ENCODE data around the gene MDFIC.

The MDFIC gene

GRCh38 chr7:114929570-114929969, 7.7 kb downstream of the MDFIC start:
- no peak for DNase-seq

DNA sequence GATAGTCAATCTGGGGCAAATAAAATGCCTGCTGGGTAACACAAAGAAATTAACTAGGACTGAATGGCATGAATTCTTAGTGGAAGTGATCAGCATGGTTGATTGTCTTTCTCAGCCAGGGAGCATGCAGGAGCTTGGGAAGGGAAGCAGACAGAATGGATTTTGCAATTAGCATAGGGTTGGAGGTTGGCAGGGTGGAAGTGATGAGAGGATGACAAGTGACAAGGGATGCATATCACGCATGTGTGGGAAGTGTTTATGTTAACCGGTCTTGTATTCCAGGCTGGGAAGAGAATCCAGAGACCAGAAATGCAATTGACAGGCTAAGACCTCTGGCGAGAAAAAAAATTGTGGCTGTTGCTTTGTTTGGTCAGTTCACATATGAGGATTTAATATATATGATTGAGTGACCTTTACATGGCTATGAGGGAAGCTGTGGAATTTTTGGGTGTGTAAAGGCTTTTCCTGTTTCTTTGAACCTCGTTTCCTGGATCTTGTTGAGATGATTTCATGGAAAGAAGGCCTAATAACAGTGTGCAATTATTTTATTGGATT, 8.3 kb downstream of the MDFIC start:
- no peak for DNase-seq

- no peak for DNase-seq
Observed at GRCh38 chr7:114930829-114931655, 9.1 kb downstream of the MDFIC start.

DNA sequence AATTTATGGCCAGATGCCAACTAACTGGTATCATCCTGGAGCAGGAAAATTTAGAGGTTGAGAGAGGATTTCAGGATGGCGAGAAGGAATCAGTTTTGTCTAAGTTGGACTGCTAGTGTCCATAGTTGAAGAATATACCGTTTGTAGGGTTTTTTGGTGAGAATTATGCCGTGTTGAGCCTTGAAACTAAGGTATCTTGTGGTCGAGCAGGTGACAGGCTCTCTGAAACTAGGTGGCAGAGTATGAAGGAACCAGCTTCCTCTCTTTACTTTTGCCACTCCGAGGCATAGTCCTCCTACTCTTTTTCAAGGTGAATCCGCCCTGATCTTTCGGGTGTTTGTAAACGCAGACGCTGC, 9.7 kb downstream of the MDFIC start:
- no peak for DNase-seq

DNA sequence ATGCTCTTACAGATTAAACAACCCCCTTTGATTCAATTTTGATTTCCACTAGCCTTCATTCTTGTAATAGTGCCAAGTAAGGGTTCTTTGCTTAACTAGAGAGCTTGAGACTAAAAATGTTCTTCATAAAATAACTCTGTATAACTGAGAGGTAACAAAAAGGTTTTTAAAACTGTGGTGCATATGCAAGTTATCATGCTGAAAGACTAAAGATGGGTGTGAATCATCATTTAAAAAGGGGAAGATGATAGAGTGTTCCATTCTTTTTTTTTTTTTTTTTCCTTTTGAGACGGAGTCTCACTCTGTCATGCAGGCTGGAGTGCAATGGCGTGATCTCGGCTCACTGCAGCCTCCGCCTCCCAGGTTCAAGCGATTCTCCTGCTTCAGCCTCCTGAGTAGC, 11.1 kb downstream of the MDFIC start:
- no peak for DNase-seq

- DNase-seq = no peak
Observed at GRCh38 chr7:114933658-114934057, 11.8 kb downstream of the MDFIC start.

DNA sequence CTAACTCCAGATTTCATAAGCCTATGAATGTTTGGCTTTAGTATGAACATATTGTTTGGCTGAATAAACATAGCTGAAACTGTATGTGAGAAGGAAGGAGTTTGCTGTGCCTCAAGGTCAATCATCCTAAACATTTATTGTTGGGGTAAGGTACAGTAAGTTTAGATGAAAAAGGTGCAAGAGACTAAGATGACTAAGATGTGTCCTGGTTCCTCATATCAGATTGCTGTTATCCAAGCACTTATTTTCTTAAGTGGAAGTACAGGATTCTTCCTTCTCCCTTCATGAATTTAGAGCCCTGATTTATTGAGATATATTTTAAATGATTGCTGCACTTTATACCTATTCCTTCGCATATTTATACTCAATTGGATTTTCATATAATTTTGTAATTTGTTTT, 12.2 kb downstream of the MDFIC start:
- no peak for DNase-seq

DNA sequence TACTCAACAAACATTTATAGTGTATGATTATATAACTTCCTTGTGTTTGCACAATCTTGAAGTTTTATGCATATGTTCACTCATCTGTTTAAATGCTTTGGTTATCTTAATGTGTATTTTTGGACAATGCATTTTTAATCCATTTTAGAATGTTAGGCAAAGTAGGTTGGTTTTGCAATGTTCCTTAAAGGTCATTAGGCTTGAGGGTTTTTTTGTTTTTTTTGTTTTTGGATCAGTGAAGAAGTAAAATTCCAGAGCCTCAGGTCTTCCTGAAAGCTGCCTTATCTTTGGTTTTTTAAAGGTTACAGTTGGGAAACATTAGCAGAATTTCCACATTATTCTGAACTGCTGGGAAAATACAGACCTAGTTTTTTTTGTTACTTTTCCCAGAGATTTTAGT, 12.8 kb downstream of the MDFIC start:
- DNase-seq = no peak

GRCh38 chr7:114936471-114936870, 14.6 kb downstream of the MDFIC start:
- no peak for DNase-seq

DNA sequence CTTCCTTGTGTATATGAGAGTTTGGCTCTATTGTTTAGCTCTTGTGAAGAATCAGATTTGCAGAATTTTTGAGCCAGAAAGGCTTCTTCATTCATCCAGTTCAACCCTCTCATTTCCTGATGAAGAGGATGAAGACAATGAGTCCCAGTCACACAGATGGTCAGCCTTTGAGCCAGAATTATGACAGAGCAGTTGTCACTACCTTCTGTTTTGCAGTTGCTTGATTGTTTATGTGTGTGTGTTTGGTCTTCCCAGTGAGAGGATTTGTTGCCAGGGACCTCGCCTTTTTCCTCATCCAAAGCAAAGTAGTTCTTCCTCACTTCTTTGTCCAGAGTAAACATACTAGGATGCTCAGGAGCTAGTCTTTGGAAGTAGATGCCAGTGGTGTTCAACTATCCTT, 15.6 kb downstream of the MDFIC start:
- DNase-seq = no peak

DNA sequence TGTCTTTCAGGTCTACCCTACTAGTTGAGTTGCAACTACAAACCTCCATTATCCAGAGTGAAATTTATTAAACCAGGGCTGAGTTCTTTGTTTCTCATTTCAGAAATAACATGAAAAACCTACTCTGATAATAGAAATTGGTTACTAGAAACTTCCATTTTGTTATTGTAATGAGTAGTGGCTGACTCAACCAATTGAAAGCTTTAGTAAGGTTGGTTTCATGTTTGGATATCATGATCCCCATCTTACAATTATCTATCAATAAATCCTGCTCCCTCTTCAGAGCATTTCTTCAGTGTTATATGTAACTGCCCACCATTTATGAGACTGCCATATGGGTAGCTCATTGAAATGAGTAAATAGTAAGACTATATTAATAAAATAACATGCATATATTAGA, 16.9 kb downstream of the MDFIC start:
- no peak for DNase-seq

GRCh38 chr7:114939484-114940097, 17.7 kb downstream of the MDFIC start:
- no peak for DNase-seq

DNA sequence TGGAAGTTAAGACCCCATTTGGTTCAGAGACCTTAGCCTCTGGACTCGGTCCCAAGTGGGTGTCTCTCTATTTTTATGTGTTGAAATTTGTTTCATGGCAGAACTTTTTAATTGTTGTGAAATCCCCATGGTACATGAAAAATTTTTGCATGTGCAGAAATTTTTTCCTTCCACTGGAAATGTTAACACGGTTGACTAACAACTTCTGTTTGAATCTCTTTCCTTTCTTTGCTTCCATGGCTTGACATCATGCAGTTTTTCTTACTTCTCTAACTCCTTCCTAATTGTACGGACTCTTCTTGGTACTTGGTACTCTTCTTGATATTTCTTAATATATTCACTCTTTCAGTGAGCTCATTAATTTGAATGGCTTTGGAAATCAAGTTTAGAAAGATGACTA, 18.3 kb downstream of the MDFIC start:
- no peak for DNase-seq

GRCh38 chr7:114941692-114942091, 19.8 kb downstream of the MDFIC start:
- DNase-seq = no peak

DNA sequence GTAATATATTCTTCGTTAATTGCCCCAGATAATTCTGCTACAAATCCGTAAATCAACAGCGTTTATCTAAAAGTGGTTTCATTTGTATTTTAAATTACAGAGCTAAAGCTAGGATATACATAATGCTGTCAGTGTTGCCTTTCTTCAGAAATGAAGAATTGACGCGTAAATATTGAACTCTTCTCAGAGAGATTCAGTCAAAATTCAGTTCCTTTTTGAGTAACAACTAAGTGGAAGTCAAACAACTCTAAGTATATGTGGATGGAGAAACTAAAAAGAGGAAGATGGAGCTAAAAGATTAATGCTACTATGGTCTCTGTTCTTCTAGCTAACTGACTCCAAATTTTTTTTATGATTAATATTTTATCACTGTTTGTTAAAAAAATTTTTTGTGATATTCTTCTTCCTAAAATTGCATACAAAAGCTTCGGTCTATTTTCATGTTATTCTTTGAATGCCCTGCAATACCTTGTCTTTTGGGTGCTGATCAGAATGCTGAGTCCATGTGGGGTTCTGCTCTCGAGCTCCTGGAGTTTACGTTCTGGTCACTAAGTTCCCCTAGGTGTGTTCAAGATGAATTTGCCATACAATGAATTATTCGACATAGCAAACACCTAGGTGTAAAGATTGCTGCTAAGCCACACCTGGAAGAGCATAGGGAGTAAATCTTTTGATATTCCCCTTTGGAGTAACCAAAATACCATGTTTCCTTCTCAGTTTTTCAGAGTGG, 20.7 kb downstream of the MDFIC start:
- DNase-seq = no peak

GRCh38 chr7:114943530-114943929, 21.6 kb downstream of the MDFIC start:
- DNase-seq = no peak

GRCh38 chr7:114943953-114944744, 22.3 kb downstream of the MDFIC start:
- DNase-seq = no peak

DNA sequence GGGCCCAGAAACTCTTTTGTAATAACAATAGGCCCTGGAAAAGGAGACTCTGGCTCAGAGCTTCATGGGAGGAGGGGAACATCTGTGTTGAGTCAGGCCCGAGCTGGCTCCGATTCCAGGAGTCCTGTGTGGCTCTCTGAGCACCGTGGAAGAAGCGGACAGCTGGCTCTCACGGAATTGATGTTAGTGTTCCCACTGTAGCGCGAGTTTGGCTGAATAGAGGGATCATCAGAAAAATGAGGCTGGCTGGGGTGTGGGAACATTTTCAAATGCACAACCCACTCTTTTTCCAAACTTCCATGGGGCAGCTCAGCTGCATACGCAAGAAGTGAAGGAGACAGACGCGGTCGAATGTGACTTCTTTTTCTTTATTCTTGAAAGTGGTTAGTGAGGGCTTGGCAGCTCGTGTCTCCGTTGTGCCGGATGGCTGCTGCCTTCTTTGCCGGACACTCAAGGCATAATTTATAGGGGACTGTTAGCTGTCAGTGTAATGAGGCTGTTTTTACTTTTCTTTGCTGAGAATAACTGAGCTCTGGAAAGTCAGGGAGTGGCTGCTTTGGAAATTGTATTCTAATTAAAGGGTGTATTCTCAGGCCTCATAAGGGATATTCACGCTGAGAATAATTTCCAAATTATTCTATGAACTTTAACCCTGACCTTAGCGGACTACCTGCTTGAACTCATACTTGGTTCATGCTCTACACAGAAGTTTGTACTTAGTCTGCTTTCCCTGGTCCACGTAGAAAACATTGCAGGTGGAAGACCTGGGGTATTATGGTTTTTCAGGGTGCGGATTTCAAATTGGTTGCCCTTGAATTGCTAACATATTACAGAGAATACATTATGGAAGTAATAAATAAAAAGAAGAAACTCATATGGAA, 23.1 kb downstream of the MDFIC start:
- no peak for DNase-seq

GRCh38 chr7:114949231-114949630, 27.3 kb downstream of the MDFIC start:
- DNase-seq = no peak

DNA sequence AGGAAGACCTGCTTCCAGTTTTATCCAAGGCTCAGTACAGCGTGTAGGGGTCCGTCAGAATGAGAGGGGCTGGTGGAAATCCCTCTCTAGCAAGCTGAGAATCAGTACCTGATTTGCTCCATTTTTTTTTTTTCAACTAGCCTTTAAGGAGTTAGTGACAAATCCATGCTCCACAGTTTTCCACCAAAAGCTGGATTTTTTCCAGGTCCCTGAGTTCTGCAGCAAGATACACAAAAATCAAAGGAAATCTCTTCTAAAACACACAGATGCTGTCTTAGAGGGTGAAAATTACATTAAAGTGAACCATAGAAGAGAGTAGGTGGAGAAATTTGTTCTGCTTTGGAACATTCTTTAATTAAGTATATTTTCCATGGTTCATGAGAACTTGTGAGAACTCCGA, 30.4 kb downstream of the MDFIC start:
- DNase-seq = no peak

GRCh38 chr7:114953724-114954123, 31.8 kb downstream of the MDFIC start:
- no peak for DNase-seq

DNA sequence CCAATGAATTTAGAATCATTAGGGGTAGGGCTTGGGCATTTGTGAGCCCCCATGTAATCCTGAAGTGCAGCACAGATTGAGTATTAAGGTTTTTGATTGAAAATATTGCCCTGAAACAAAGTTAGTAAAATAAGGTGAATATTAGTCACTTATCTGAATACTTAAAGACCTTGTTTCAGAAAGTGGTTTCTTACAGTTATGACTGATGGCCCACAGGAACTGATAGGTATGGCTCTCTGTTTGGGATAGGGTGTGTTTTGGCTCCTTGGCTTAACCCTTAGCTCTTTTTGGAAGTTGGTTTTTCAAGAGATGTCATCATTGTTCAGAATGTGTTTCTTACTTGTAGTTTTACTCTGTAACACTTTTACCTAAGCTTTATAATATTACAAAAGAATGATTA, 34.8 kb downstream of the MDFIC start:
- no peak for DNase-seq

Measured in activated effector memory CD4-positive, alpha-beta T cell treated with Interleukin-2 at 50 U/mL for 16 hours (primary cell).